ENCODE data around the gene UAP1L1.

The UAP1L1 gene

GRCh38 chr9:137080260-137081122, 3.2 kb downstream of the UAP1L1 start:
- no peak for DNase-seq (ENCODE audit: low spot score)
- in situ Hi-C loops (cut with MboI; ENCODE audit: low sequenced_read_pairs, unreplicated experiment) = no loop called here

GRCh38 chr9:137082222-137082924, 5.1 kb downstream of the UAP1L1 start:
- TF ChIP-seq CTCF (IDR thresholded peaks at IDR 0.05; ENCODE audit: borderline replicate concordance, control extremely low read depth, extremely low read depth, insufficient read depth, missing control alignments) = no peak
- DNase-seq (ENCODE audit: low spot score) = no peak
- in situ Hi-C loops (cut with MboI; ENCODE audit: low sequenced_read_pairs, unreplicated experiment) = no loop called here

More at GRCh38 chr9:137080260-137081122, 3.2 kb downstream of the UAP1L1 start:
- no peak for TF ChIP-seq CTCF (IDR thresholded peaks at IDR 0.05; ENCODE audit: borderline replicate concordance, control extremely low read depth, extremely low read depth, insufficient read depth, missing control alignments)

DNA sequence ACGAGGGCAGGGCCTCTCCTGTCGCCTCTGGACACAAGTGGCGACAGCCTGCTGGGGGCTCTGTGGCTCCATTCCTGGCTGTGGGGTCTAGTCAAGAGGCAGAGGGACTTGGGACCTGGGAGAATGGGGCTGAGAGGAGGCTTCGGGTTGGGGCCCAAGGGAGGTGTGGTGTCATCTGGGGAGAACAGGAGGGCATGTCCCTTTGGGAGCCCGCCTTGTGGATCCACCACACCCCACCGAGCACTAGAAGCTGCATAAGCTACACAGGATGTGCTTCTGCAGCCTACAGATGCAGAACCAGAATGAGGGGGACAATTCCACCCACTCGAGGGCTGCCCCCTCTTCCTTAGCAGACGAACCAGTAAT, 5.6 kb downstream of the UAP1L1 start:
- in situ Hi-C loops (cut with MboI; ENCODE audit: low sequenced_read_pairs, unreplicated experiment) = no loop called here
- no peak for DNase-seq (ENCODE audit: low spot score)
- TF ChIP-seq CTCF (IDR thresholded peaks at IDR 0.05; ENCODE audit: borderline replicate concordance, control extremely low read depth, extremely low read depth, insufficient read depth, missing control alignments) = no peak

DNA sequence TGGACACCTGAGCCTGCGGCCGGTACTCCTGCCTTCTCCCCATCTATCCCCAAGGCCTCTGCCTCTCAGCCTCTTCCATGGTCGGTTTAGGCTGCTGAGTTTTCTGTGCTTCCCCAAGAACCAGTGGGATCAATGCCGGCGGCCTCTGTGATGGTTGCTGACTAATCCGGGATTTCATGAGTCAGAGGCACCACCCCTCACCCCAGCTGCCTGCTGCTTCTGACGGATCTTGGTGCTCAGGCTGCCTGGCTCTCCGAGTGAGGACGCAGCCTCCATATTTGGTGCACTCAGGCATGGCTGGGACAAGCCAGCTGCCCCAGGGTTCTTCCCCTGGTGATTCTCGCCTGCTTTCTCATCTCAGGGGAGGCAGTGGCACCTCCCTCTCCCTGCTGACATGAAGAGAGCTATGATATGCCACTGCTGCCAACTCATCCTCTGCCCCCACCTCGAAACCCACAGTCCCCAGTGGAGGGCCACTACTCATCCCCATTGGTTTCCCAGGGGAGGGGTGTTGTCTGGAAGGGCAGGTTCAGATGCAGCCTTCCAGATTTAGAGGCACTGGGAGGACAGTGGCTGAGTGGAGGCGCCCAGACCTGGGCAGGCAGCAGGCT, 6.2 kb downstream of the UAP1L1 start:
- TF ChIP-seq CTCF (IDR thresholded peaks at IDR 0.05; ENCODE audit: borderline replicate concordance, control extremely low read depth, extremely low read depth, insufficient read depth, missing control alignments) = no peak
- DNase-seq (ENCODE audit: low spot score) = no peak
- in situ Hi-C loops (cut with MboI; ENCODE audit: low sequenced_read_pairs, unreplicated experiment) = no loop called here

DNA sequence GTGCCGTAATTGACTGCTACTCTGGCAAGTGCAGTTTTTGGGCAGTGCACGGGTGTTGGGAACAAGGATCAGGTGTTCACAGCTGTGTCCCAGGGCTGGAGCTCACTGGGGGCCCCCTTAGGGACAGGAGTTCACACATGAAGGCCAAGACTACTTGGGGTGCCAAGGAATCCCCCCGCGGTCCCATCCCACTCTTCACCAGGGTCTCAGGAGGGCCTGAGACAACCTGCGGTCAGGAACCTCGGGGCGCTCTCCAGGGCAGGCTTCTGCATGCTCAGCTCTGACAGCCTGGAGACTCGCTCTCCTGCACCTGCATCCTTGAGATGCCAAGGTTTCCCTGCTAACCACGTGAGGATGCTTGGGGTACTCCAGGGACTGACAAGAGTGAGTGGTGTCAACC, 7.2 kb downstream of the UAP1L1 start:
- no peak for TF ChIP-seq CTCF (IDR thresholded peaks at IDR 0.05; ENCODE audit: borderline replicate concordance, control extremely low read depth, extremely low read depth, insufficient read depth, missing control alignments)
- in situ Hi-C loops (cut with MboI; ENCODE audit: low sequenced_read_pairs, unreplicated experiment) = no loop called here
- no peak for DNase-seq (ENCODE audit: low spot score)

GRCh38 chr9:137085920-137086530, 8.7 kb downstream of the UAP1L1 start:
- TF ChIP-seq CTCF (IDR thresholded peaks at IDR 0.05; ENCODE audit: borderline replicate concordance, control extremely low read depth, extremely low read depth, insufficient read depth, missing control alignments) = no peak
- in situ Hi-C loops (cut with MboI; ENCODE audit: low sequenced_read_pairs, unreplicated experiment) = no loop called here
- DNase-seq (ENCODE audit: low spot score) = no peak
